Testis (tissue), 2 donors: ENCODE measurements around the gene RFK.

Experiments used
- POLR2A ChIP-seq: fragments of 450-650 bp; IDR thresholded peaks from one replicate; pipeline ENCODE4 v1.6.1; 2017; ENCODE audit warnings: antibody characterized with exemption, mild to moderate bottlenecking, moderate library complexity
- TF ChIP-seq, protein P1 (sequence below), 3 experiments: fragments of 450-650 bp in 2 of 3; fragments of 200-600 bp in 1 of 3; sonication (generic) in 1 of 3; IDR thresholded peaks; one replicate each; pipeline ENCODE4 v1.5.1; 2016 to 2019; ENCODE audit warnings: antibody characterized with exemption in 3 of 3, mild to moderate bottlenecking in 2 of 3, moderate library complexity in 1 of 3

DNA sequence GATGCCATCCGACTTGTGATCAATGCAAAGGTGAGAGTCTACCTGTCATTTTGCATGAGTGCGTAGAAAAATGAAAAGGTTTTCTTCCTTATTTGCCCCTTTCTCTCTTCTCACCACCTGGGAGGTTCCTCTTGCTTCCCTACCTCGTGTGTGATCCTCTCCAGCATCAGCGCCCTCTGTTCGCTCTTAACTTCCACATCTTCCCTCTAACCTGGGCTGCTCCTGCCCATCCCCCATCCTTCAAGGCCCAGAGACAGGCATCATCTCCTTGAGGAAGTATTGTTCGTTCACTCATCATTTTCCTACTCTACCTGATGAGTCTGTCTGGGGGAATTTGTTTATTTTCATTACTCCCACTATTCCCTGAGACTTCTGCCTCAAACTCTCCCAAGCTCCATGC lies 55.8 kb downstream of the RFK start:
- TF ChIP-seq, protein P1, sequence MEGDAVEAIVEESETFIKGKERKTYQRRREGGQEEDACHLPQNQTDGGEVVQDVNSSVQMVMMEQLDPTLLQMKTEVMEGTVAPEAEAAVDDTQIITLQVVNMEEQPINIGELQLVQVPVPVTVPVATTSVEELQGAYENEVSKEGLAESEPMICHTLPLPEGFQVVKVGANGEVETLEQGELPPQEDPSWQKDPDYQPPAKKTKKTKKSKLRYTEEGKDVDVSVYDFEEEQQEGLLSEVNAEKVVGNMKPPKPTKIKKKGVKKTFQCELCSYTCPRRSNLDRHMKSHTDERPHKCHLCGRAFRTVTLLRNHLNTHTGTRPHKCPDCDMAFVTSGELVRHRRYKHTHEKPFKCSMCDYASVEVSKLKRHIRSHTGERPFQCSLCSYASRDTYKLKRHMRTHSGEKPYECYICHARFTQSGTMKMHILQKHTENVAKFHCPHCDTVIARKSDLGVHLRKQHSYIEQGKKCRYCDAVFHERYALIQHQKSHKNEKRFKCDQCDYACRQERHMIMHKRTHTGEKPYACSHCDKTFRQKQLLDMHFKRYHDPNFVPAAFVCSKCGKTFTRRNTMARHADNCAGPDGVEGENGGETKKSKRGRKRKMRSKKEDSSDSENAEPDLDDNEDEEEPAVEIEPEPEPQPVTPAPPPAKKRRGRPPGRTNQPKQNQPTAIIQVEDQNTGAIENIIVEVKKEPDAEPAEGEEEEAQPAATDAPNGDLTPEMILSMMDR (IDR thresholded peaks at IDR 0.05) = no peak
- TF ChIP-seq POLR2A = no peak
